Fibroblast of pulmonary artery (primary cell): ENCODE data around the gene STK24.
A peak's percentile ranks its signal among the peaks of the same experiment; 100 is the strongest.

ENCODE experiments used
- DNase-seq: peaks from one replicate; pipeline ENCODE4 v3.0.0-alpha.2; 2010; ENCODE audit warnings: low read depth
- H3K4me3 ChIP-seq: replicated peaks from 2 replicates; pipeline ENCODE4 v1.5.1; 2011; ENCODE audit warnings: low read depth, mild to moderate bottlenecking, control low read depth, low read length, moderate library complexity
- TF ChIP-seq, protein P1 (sequence below): IDR thresholded peaks from 2 replicates; pipeline ENCODE4 v1.5.1; 2011; ENCODE audit warnings: mild to moderate bottlenecking, control low read depth, low read length, inconsistent platforms; ENCODE audit errors: missing control alignments

The STK24 gene

DNA sequence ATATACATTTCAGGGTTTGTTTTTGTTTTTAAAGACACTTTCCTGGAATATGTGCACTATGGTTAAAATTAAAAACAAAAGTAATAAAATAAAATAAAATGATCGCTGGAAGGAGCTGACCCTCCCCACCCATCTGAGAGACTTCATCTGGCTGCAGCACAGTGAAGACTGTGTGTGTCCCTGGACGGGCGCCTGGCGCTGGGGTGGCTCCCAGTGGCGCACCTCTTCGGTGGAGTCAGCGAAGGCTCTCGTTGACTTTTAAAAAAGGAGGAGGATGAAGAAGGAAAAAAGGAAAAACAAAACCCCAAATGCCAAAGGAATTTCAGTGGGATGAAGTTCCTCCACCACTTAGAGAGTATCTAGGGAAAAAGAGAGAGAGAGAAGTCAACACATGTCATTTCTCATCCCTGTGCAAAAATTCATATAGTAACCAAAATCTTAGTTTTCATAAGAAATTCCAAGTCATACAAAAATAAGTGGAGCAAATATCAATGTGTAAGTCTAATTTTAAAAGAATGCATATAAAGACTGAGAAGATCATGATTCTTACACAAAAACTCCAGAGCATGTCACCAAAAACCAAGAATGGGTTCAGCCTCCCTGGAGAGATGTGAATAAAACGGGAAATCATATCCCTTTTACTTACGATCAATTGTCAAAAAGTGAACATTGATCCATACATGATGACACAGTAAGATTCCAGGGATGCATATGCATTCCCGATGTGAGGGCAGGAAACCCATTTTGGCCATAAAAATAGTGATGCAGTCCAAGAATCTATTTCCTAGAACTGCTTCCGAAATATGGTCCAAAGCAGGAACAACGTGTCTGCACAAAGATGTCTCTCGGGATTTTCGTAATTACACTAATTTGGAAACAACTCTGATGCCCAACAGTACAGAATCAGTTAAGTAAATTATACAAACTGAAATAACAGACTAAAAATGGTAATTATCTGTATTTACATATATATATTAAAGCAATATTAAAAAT lies 123.8 kb downstream of the STK24 start:
- DNase-seq = no peak
- no peak overlapping the region for H3K4me3 ChIP-seq
- TF ChIP-seq, protein P1, sequence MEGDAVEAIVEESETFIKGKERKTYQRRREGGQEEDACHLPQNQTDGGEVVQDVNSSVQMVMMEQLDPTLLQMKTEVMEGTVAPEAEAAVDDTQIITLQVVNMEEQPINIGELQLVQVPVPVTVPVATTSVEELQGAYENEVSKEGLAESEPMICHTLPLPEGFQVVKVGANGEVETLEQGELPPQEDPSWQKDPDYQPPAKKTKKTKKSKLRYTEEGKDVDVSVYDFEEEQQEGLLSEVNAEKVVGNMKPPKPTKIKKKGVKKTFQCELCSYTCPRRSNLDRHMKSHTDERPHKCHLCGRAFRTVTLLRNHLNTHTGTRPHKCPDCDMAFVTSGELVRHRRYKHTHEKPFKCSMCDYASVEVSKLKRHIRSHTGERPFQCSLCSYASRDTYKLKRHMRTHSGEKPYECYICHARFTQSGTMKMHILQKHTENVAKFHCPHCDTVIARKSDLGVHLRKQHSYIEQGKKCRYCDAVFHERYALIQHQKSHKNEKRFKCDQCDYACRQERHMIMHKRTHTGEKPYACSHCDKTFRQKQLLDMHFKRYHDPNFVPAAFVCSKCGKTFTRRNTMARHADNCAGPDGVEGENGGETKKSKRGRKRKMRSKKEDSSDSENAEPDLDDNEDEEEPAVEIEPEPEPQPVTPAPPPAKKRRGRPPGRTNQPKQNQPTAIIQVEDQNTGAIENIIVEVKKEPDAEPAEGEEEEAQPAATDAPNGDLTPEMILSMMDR = no peak

GRCh38 chr13:98451676-98452470 lies 125.0 kb downstream of the STK24 start:
- H3K4me3 ChIP-seq = no peak overlapping the region
- TF ChIP-seq, protein P1 = no peak
- peak; percentile 27 for DNase-seq

DNA sequence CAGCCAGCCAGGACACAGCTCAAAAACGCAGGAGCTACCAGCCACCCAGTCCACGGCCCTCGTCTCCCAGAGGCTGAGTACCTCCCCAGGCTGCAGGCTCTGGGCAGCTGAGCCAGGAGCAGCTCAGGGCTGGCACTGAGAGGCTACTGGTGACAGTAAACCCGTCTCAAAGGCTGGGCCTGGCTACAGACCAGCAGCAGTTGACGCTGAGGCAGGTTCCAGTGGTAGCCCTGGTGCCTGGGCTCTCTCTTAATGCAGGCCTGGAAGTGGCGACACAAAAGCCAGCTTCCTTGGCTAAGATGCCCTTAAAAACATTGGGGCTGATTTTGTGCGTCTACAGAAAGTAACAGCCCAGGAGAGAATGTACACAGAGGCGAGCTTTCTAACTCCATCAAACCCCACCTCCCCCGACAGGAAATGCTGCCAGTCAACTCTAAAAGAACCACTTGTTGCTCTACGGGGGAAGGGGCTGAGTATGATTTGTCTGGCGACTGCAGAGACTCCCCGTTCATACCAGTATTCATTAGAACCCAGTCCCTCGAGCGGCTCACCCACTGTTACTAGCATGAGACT lies 126.3 kb downstream of the STK24 start:
- no peak for DNase-seq
- no peak overlapping the region for H3K4me3 ChIP-seq
- TF ChIP-seq, protein P1 = no peak

- TF ChIP-seq, protein P1 = no peak
Observed at GRCh38 chr13:98450026-98450425, 126.9 kb downstream of the STK24 start.

GRCh38 chr13:98449273-98449672 lies 127.6 kb downstream of the STK24 start:
- TF ChIP-seq, protein P1 = no peak
- H3K4me3 ChIP-seq = no peak overlapping the region
- DNase-seq = no peak

More at GRCh38 chr13:98450026-98450425, 126.9 kb downstream of the STK24 start:
- H3K4me3 ChIP-seq = no peak overlapping the region
- DNase-seq = no peak

GRCh38 chr13:98448642-98448928 lies 128.3 kb downstream of the STK24 start:
- TF ChIP-seq, protein P1 = no peak
- H3K4me3 ChIP-seq = no peak overlapping the region

More at GRCh38 chr13:98448642-98448928, 128.3 kb downstream of the STK24 start:
- no peak for DNase-seq
